ENCODE measurements around the gene ALPL. TPM values are rescaled to one million over a fixed set of nuclear protein-coding genes. Genes with fewer than 3 reads are reported as not detected.

The ALPL gene
- total RNA-seq, 1 donor from 2014 or later = 10.2 TPM

DNA sequence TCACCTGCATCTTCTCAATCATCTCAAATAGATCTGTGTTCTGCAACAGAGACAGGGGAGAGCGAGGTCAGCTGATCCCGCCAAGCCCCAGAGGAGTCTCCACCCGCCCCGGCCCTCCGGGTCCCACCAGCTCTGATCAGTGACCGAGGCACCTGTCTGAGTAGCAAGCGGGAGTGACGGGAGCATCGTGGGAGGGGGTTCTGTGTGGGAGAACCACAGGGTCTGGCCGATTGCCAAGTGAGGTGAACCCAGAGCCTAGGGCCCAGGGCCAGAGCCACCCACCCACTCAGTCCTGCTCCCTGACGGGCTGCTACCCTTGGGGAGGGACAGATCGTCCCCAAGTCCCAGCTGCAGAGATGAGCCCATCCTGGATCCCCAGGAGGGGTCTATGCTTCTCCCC, 110.8 kb downstream of the ALPL start:
- Histone ChIP-seq H3K27me3 (ENCODE audit: low read depth) (peaks cover 56% of the 10 kb centered on the region), H3K9me3 (replicated peaks) (no peaks in the 10 kb centered on the region), H3K36me3 (no peaks in the 10 kb centered on the region), H3K4me1 (peaks cover 30% of the 10 kb centered on the region), H3K4me3 (no peak overlapping the region), H3K27ac (replicated peaks) (no peak overlapping the region)
- no peak for DNase-seq
- TF ChIP-seq, protein P1, sequence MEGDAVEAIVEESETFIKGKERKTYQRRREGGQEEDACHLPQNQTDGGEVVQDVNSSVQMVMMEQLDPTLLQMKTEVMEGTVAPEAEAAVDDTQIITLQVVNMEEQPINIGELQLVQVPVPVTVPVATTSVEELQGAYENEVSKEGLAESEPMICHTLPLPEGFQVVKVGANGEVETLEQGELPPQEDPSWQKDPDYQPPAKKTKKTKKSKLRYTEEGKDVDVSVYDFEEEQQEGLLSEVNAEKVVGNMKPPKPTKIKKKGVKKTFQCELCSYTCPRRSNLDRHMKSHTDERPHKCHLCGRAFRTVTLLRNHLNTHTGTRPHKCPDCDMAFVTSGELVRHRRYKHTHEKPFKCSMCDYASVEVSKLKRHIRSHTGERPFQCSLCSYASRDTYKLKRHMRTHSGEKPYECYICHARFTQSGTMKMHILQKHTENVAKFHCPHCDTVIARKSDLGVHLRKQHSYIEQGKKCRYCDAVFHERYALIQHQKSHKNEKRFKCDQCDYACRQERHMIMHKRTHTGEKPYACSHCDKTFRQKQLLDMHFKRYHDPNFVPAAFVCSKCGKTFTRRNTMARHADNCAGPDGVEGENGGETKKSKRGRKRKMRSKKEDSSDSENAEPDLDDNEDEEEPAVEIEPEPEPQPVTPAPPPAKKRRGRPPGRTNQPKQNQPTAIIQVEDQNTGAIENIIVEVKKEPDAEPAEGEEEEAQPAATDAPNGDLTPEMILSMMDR (IDR thresholded peaks at IDR 0.05; ENCODE audit: borderline replicate concordance) = no peak
- intact Hi-C loops (cut with micrococcal nuclease) = no loop called here

DNA sequence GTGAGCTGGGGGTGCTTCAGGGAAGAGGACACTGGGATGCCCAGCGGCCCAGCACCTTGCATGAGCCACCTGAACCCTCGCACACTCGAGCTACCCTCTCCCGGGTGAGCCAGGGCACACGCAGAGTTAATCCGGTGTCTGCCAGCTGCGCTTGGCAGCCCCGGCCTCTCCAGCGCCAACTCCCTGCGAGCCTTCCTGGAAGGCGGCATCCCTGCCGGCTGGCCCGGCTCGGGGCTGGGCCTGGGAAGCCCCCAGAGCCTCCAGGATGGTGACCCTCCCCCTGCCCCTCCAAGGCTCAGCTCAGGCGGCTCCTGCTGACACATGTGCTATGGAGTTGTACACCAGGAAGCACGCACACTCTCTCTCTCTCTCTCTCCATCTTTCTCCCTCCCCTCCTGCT, 111.3 kb downstream of the ALPL start:
- DNase-seq = no peak
- Histone ChIP-seq H3K36me3 (no peaks in the 10 kb centered on the region), H3K27ac (replicated peaks) (no peak overlapping the region), H3K4me3 (no peak overlapping the region), H3K27me3 (ENCODE audit: low read depth) (peaks cover 56% of the 10 kb centered on the region), H3K9me3 (replicated peaks) (no peaks in the 10 kb centered on the region), H3K4me1 (peaks cover 30% of the 10 kb centered on the region)
- intact Hi-C loops (cut with micrococcal nuclease) = no loop called here
- TF ChIP-seq, protein P1 (IDR thresholded peaks at IDR 0.05; ENCODE audit: borderline replicate concordance) = no peak

DNA sequence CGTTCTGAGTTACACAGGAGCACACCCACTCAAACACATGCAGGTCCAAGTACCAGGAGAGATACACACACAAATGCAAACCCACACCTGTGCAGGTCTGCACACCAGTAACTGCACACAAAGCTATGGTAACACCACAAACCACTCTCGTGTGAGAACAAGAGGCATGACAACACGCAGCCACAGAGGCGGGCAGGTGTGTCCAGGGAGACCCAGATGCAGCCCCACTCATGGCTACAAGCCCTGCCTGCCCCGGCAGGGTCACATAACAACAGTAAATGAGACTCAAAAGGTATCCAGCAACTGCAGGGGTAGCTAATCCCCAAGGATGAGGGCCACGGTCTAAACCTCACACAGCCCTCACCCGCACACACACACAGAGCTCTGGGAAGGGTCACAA, 111.8 kb downstream of the ALPL start:
- H3K9me3 ChIP-seq (replicated peaks) = no peaks in the 10 kb centered on the region
- H3K27ac ChIP-seq (replicated peaks) = no peak overlapping the region
- no peaks in the 10 kb centered on the region for H3K36me3 ChIP-seq
- peaks cover 56% of the 10 kb centered on the region for H3K27me3 ChIP-seq (ENCODE audit: low read depth)
- intact Hi-C loops (cut with micrococcal nuclease) = no loop called here
- no peak overlapping the region for H3K4me3 ChIP-seq
- TF ChIP-seq, protein P1 (IDR thresholded peaks at IDR 0.05; ENCODE audit: borderline replicate concordance) = no peak
- peaks cover 30% of the 10 kb centered on the region for H3K4me1 ChIP-seq
- no peak for DNase-seq

DNA sequence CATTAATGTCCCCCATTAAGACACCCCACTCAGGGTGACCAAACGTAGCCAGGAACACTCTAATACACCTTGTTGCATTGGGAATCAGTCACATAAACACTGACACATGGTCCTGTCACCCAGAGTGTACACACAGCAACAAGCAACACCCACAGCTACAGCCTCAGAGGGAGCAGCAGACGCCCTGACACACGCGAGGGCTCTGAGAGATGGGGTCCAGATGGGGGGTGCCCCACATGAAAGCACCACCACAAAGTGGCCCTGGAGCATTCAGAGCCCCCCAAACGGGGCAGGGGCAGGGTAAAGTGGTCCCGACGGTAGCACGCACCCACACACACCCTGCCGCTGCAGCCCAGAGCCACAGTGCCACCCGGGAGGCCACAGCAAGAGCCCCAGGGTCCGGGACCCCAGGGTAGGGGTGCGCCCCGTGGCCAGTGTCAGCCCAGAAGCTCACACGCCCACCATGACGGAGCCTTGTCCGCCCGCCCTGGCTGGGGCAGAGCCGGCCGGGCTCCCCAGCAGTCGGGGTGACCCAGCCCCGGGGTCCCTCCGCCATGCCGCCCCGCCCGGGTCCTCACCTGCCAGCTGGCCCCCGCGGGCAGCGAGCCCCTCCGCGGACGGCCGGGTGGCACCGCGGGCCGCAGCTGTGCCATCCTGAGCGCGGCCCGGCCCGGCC, 112.7 kb downstream of the ALPL start:
- intact Hi-C loops (cut with micrococcal nuclease) = no loop called here
- TF ChIP-seq, protein P1 (IDR thresholded peaks at IDR 0.05; ENCODE audit: borderline replicate concordance) = no peak
- peak overlapping the region; percentile 49 for H3K4me3 ChIP-seq
- no peaks in the 10 kb centered on the region for H3K9me3 ChIP-seq (replicated peaks)
- H3K27ac ChIP-seq (replicated peaks) = no peak overlapping the region
- H3K36me3 ChIP-seq = no peaks in the 10 kb centered on the region
- DNase-seq = no peak
- peaks cover 62% of the 10 kb centered on the region for H3K27me3 ChIP-seq (ENCODE audit: low read depth)
- peaks cover 30% of the 10 kb centered on the region for H3K4me1 ChIP-seq

DNA sequence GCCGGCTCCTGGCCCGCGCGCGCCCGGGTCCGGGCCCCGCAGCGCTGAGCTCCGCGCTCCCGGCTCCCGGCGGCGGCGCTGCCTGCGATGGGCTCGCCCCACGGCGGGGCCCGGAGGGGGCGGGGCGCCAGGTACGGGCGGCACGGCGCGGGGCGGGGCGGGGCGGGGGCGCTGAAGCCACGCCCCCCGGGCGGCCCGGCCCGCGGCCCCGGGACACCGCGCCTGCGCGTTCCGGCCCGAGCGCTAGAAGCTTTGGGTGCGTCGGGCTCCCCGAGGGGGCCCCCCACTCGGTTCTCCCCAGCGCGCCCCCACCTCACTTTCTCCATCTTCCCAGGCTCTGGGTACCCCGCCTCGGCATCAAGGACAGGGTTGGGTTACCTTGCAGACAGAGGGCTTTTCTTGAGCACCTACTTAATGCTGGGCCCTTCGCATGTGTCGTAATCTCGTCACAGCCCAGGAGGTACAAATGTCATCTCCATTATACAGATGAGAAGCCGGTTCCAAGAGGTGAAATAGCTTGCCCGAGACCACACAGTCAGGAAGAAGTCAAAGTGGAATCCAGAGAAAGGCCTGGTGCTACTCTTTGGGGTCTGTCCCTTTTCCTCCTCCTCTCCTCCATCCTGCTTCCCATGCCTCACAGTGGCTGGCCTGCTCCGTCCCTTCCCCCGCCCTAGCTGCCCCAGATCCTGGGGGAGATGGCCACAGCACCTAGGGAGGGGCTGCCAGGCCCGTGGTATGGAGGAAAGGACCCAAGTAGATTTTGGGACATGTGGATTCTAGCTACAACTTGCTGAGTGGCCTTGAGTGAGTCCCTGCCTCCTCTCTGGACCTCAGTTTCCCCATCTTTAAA, 113.5 kb downstream of the ALPL start:
- Histone ChIP-seq H3K27me3 (ENCODE audit: low read depth) (peaks cover 68% of the 10 kb centered on the region), H3K9me3 (replicated peaks) (no peaks in the 10 kb centered on the region), H3K36me3 (no peaks in the 10 kb centered on the region), H3K4me3 (peak overlapping the region; percentile 49), H3K4me1 (peaks cover 30% of the 10 kb centered on the region), H3K27ac (replicated peaks) (no peak overlapping the region)
- TF ChIP-seq, protein P1 (IDR thresholded peaks at IDR 0.05; ENCODE audit: borderline replicate concordance) = no peak
- DNase-seq = peak; percentile 23
- intact Hi-C loops (cut with micrococcal nuclease) = no loop called here

Data from left ventricle myocardium inferior (tissue), 1 donor.